RWPE2 (cell line): ENCODE measurements around the gene SLC38A8.

ENCODE experiments used
- ATAC-seq: fragments of 200-7000 bp; cut with Tn5 transposase; 3 replicates; pipeline ENCODE4 v1.9.1; 2021; ENCODE audit warnings: low read depth
- DNase-seq: peaks from one replicate; pipeline ENCODE4 v3.0.0-alpha.2; 2020; ENCODE audit warnings: low spot score
- H3K27ac ChIP-seq: fragments of 450-650 bp; 2 replicates; pipeline ENCODE4 v1.5.1; 2017; ENCODE audit warnings: mild to moderate bottlenecking; ENCODE audit not compliant: poor library complexity, severe bottlenecking
- H3K27me3 ChIP-seq: fragments of 250-450 bp; sonication (Bioruptor Pico); 2 replicates; pipeline ENCODE4 v1.5.1; 2021; ENCODE audit warnings: mild to moderate bottlenecking, moderate library complexity; ENCODE audit not compliant: insufficient read depth, poor library complexity, severe bottlenecking
- H3K36me3 ChIP-seq: fragments of 250-450 bp; sonication (Bioruptor Pico); 2 replicates; pipeline ENCODE4 v1.5.1; 2020; ENCODE audit warnings: low read depth, mild to moderate bottlenecking, moderate library complexity
- H3K4me1 ChIP-seq: fragments of 250-450 bp; sonication (Bioruptor Pico); 2 replicates; pipeline ENCODE4 v1.5.1; 2021; ENCODE audit warnings: mild to moderate bottlenecking, moderate library complexity; ENCODE audit not compliant: insufficient read depth, poor library complexity, severe bottlenecking
- H3K4me3 ChIP-seq: fragments of 250-450 bp; sonication (Bioruptor Pico); 2 replicates; pipeline ENCODE4 v1.5.1; 2021; ENCODE audit warnings: mild to moderate bottlenecking, moderate library complexity; ENCODE audit not compliant: severe bottlenecking
- H3K9me3 ChIP-seq: fragments of 250-450 bp; sonication (Bioruptor Pico); 2 replicates; pipeline ENCODE4 v1.5.1; 2021; ENCODE audit warnings: mild to moderate bottlenecking, moderate library complexity; ENCODE audit not compliant: severe bottlenecking
- CTCF ChIP-seq: fragments of 450-650 bp; IDR thresholded peaks from one replicate; pipeline ENCODE4 v1.5.1; 2017; ENCODE audit warnings: mild to moderate bottlenecking, moderate library complexity; ENCODE audit not compliant: poor library complexity, severe bottlenecking

SLC38A8 gene

GRCh38 chr16:84042308-84042878 is at the start of gene SLC38A8:
Gene SLC38A8 (minus strand): TSS chr16:84042795. CDS start chr16:84042157, 638 bp downstream.
- peaks cover 48% of the 10 kb centered on the region for H3K27me3 ChIP-seq
- no peak within 1 kb of the TSS for H3K4me3 ChIP-seq
- no peaks in the 10 kb centered on the region for H3K4me1 ChIP-seq
- DNase-seq (no peak), ATAC-seq (no peak)
- no peaks in the 10 kb centered on the region for H3K36me3 ChIP-seq
- H3K27ac ChIP-seq: no peak within 1 kb of the TSS
- TF ChIP-seq CTCF: no peak
- H3K9me3 ChIP-seq: no peaks in the 10 kb centered on the region

DNA sequence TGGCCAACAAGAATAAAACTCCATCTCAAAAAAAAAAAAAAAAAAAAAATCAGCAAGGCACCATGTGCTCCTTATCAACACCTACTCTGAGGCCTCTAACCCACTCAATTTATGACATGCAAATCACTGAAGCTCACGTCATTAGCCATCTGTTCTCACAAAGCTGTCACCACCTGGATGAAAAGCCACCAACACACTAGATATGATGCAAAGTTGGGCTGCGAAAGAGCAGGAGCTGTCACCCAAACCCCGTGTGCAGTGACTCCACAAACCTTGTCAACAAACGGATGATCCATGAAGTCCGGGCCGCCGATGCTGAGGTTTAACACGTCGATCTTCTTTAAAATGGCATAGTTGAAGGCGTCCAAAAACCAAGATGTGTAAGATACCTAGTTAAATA is 48.9 kb upstream of the SLC38A8 start:
- ATAC-seq (no peak), DNase-seq (no peak)
- Histone ChIP-seq H3K4me3 (no peak overlapping the region), H3K9me3 (no peaks in the 10 kb centered on the region), H3K27ac (no peak overlapping the region), H3K27me3 (no peaks in the 10 kb centered on the region), H3K36me3 (peaks cover 91% of the 10 kb centered on the region), H3K4me1 (no peaks in the 10 kb centered on the region)
- no peak for TF ChIP-seq CTCF

DNA sequence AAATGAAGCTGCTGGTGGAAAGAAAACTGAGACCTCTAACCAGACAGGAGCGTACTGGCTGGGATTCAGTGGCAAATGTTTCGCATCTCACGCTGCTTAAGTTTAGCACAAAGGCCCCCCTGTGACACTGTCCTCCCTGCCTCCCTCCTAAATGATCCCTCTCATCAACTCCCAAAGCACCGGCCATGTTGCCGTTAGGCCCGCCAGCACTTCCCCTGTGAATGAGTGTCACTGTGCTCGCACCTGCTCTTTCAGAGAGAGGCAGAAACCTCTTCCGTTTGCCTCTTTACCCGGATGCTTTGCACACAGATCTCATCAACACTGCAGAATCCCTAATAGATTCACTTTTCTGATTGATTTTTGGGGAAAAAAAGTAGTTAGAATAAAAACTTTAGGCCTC is 47.6 kb upstream of the SLC38A8 start:
- H3K4me1 ChIP-seq: no peaks in the 10 kb centered on the region

DNA sequence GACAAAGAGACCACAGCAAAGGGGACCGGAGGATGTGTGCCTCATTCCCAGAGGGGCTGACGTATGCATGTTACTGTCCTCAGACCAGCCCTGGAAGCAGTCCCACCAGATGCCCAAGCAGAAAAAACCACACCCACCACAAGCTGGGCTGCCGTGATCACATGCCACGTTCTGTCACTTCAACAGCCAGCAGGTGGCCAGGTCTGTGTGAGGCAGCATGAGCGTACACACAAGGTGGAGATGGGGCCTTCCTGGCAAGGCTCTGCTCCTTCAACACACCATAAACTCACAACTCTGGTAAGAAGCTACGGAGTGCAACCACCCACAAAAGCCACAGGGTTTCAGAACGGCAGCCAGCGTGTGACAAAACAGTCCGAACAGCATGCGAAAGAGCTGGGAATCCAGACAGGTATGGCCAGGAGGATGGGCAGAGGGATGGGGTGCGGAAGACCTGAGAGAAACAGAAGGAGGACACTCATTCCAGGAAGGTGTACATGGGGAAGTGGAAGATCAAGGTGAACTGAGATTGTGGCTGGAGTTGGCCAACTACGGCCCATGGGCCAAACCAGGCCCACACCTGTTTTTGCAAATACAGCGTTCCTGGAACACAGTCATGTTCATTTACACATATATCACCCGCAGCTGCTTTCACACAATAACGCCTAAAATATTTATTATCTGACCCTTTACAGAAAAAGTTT is 46.2 kb upstream of the SLC38A8 start:
- no peak for DNase-seq
- no peaks in the 10 kb centered on the region for H3K4me1 ChIP-seq
- no peak overlapping the region for H3K4me3 ChIP-seq
- H3K27ac ChIP-seq: no peak overlapping the region
- no peaks in the 10 kb centered on the region for H3K9me3 ChIP-seq
- TF ChIP-seq CTCF: no peak
- no peaks in the 10 kb centered on the region for H3K27me3 ChIP-seq
- ATAC-seq: no peak
- peaks cover 87% of the 10 kb centered on the region for H3K36me3 ChIP-seq

More for the DNA sequence above, 47.6 kb upstream of the SLC38A8 start:
- no peak for TF ChIP-seq CTCF
- H3K36me3 ChIP-seq: peaks cover 88% of the 10 kb centered on the region
- no peak overlapping the region for H3K27ac ChIP-seq
- DNase-seq (no peak), ATAC-seq (no peak)
- no peaks in the 10 kb centered on the region for H3K27me3 ChIP-seq
- H3K4me3 ChIP-seq: no peak overlapping the region
- H3K9me3 ChIP-seq: no peaks in the 10 kb centered on the region

DNA sequence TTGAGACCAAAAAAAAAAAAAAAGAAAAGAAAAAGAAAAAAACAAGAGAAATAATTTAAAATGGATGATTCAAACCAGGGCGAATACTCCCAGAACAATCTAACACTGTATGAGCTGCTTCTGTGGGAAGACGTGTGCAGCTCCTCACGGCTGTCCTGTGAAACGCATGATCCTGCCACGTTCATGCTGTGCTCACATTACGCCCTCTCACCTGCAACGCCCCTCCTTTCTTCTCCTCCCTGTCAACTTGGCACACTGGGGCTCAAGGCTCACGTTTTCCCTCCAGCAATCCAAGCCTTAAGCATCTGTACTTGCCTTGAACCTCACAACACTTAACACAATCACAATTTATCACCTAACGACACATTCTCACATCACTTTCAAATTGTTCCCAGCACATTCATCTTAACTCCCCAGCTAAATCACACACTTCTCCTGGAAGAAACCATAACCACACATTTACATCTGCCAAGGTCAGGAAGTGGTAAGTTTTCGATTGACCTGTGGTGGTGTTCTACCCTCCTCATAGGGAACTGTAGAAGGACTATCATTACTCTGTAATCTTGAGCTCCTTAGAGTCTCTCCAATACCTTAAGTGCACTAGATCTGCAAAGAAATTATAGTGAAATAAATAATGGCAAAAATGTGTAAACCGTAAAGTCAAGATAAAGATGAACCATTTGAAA is 45.0 kb upstream of the SLC38A8 start:
- DNase-seq (no peak), ATAC-seq (no peak)
- no peak for TF ChIP-seq CTCF
- H3K9me3 ChIP-seq: no peaks in the 10 kb centered on the region
- no peak overlapping the region for H3K27ac ChIP-seq
- H3K4me3 ChIP-seq: no peak overlapping the region
- H3K36me3 ChIP-seq: peaks cover 87% of the 10 kb centered on the region
- no peaks in the 10 kb centered on the region for H3K4me1 ChIP-seq
- H3K27me3 ChIP-seq: no peaks in the 10 kb centered on the region
